K562 (cell line): ENCODE results near the gene MT1M. TPM values are rescaled to one million over a fixed set of nuclear protein-coding genes. Genes with fewer than 3 reads are reported as not detected.
"Not testable (repeated sequence)": the region's sequence is repeated elsewhere in the genome, so short reads cannot be mapped to it uniquely, and the experiment has no call there.

Experiments used
- ATAC-seq: fragments of 200-7000 bp; cut with Tn5 transposase; 3 replicates; pipeline ENCODE4 v1.9.1; 2020; ENCODE audit warnings: moderate library complexity
- BruUV-seq: library from RNA; stranded (reverse); fragments of 400-500 nt; replicated peaks from 2 replicates; lab custom pipeline; 2021; lab: Mats Ljungman, UMichigan
- CTCF ChIA-PET: fragments of 300-600 bp; formaldehyde crosslinking; extraction: SDS; loops from one replicate; lab custom pipeline; 2021; ENCODE audit warnings: low intra/inter-chr PET ratio; lab: Yijun Ruan, JAX
- POLR2A ChIA-PET: fragments of 300-600, 350-650 bp; sonication (Branson Sonifier 250); formaldehyde crosslinking; extraction: SDS; loops from one replicate; lab custom pipeline; 2021; ENCODE audit warnings: antibody characterized with exemption, inconsistent platforms; lab: Yijun Ruan, JAX
- DNase-seq, 4 experiments: peaks; one replicate each; pipeline versions ENCODE4 v3.0.0 to v3.0.0-alpha.2; 2011 to 2018; ENCODE audit warnings: low spot score in 3 of 4, mixed read lengths in 3 of 4; ENCODE audit errors: extremely low read depth in 1 of 4
- FAIRE-seq: peaks from 2 replicates; lab custom pipeline; 2011; peaks lifted over from hg19 to GRCh38; lab: Jason Lieb, UNC
- H2AFZ ChIP-seq: 2 replicates; pipeline ENCODE4 v1.6.0; 2011; ENCODE audit warnings: low read depth, low read length, control low read depth, inconsistent platforms
- H3K27ac ChIP-seq: fragments of 200-600 bp; 3 replicates; pipeline ENCODE4 v1.8.0; 2011; ENCODE audit warnings: low read depth, mild to moderate bottlenecking, control low read depth, inconsistent platforms, low read length, moderate library complexity, mixed read lengths; ENCODE audit errors: extremely low read depth
- H3K27me3 ChIP-seq, 2 experiments: fragments of 300-600 bp in 1 of 2; 2 replicates in 1 of 2; 3 replicates in 1 of 2; pipeline versions ENCODE4 v1.6.0 to v1.8.0; 2011; ENCODE audit warnings: inconsistent platforms in 2 of 2, low read length in 2 of 2, mild to moderate bottlenecking in 1 of 2, mixed read lengths in 1 of 2, moderate library complexity in 1 of 2; ENCODE audit not compliant: control insufficient read depth in 2 of 2, insufficient read depth in 2 of 2
- H3K36me3 ChIP-seq: fragments of 300-600 bp; 3 replicates; pipeline ENCODE4 v1.8.0; 2011; ENCODE audit warnings: mild to moderate bottlenecking, low read length, inconsistent platforms; ENCODE audit not compliant: control insufficient read depth, insufficient read depth
- H3K4me1 ChIP-seq, 2 experiments: fragments of 200-600 bp in 1 of 2; replicated peaks in 1 of 2; 2 replicates in 1 of 2; 3 replicates in 1 of 2; pipeline versions ENCODE4 v1.5.1 to v1.8.0; 2011; ENCODE audit warnings: inconsistent platforms in 2 of 2, low read length in 2 of 2, mild to moderate bottlenecking in 1 of 2, mixed read lengths in 1 of 2, moderate library complexity in 1 of 2; ENCODE audit not compliant: control insufficient read depth in 2 of 2, insufficient read depth in 2 of 2
- H3K4me2 ChIP-seq: 2 replicates; pipeline ENCODE4 v1.6.1; 2011; ENCODE audit warnings: low read length, control low read depth, inconsistent platforms, mixed read lengths; ENCODE audit not compliant: insufficient read depth
- H3K4me3 ChIP-seq: fragments of 200-600 bp; sonication (generic), shearing (Covaris generic); 2 replicates; pipeline ENCODE4 v1.5.1; 2016; ENCODE audit warnings: control low read depth, inconsistent platforms
- H3K79me2 ChIP-seq: fragments of 200-600 bp; 3 replicates; pipeline ENCODE4 v1.8.0; 2011; ENCODE audit warnings: low read length, inconsistent platforms; ENCODE audit not compliant: control insufficient read depth, insufficient read depth
- H3K9ac ChIP-seq, 2 experiments: 2 replicates each; pipeline versions ENCODE4 v1.6.0 to v1.6.1; 2011; ENCODE audit warnings: low read depth in 2 of 2, low read length in 2 of 2, control low read depth in 1 of 2, inconsistent platforms in 1 of 2, mild to moderate bottlenecking in 1 of 2, mixed read lengths in 1 of 2; ENCODE audit not compliant: insufficient read depth in 1 of 2
- H3K9me1 ChIP-seq: one replicate; pipeline ENCODE4 v1.6.0; 2011; ENCODE audit warnings: inconsistent platforms, mild to moderate bottlenecking, low read length, moderate library complexity; ENCODE audit not compliant: control insufficient read depth, insufficient read depth
- H3K9me3 ChIP-seq: replicated peaks from 2 replicates; pipeline ENCODE4 v1.5.1; 2011; ENCODE audit warnings: low read depth, low read length, inconsistent platforms; ENCODE audit not compliant: control insufficient read depth, insufficient read depth
- H4K20me1 ChIP-seq: replicated peaks from 2 replicates; pipeline ENCODE4 v1.6.1; 2011; ENCODE audit warnings: low read length, inconsistent platforms, mixed read lengths; ENCODE audit not compliant: control insufficient read depth, insufficient read depth
- ELF1 ChIP-seq: fragments of 200-800 bp; sonication (Bioruptor generic); IDR thresholded peaks from 2 replicates; pipeline ENCODE4 v1.6.1; 2016; ENCODE audit warnings: missing genetic modification characterization, missing compliant biosample characterization
- PTTG1 ChIP-seq: fragments of 450-650 bp; IDR thresholded peaks from 2 replicates; pipeline ENCODE4 v1.6.1; 2016; ENCODE audit warnings: low read depth, mild to moderate bottlenecking, missing genetic modification characterization, missing compliant biosample characterization
- WGBS: fragments of 100-300 bp; shearing (Covaris generic); methylation state at CpG from one replicate; pipeline ENCODE4 v1.1.6; 2016; ENCODE audit warnings: low coverage, mixed read lengths; ENCODE audit not compliant: insufficient coverage; ENCODE audit errors: missing lambda C conversion rate; 5-methylcytosine and 5-hydroxymethylcytosine counted together
- in situ Hi-C: fragments of 300-500 bp; cut with MboI; formaldehyde crosslinking; loops from 4 replicates; pipeline ENCODE4 v1.15.0; 2018; ENCODE audit warnings: inconsistent platforms, mixed read lengths
- intact Hi-C: fragments of 100-400 bp; cut with micrococcal nuclease; formaldehyde crosslinking; loops from 2 replicates; pipeline ENCODE4 v1.14.2; 2022
- polyA plus RNA-seq, 8 experiments: library from polyadenylated mRNA; depleted of rRNA in 4 of 8; stranded (reverse) in 5 of 8; unstranded in 3 of 8; fragments of >200 nt; fragmentation: Nextera tagmentation in 2 of 8; fragmentation: Illumina TruSeq in 1 of 8; extraction: Ambion mirVana in 2 of 8; extraction: Trizol in 1 of 8; gene quantifications; 2 replicates each; pipeline versions ENCODE4 v1.2.1 to v1.2.3, GENCODE V29; 2011 to 2014; ENCODE audit warnings: inconsistent platforms in 1 of 8, missing spikeins in 1 of 8
- total RNA-seq, 7 experiments: library from RNA; depleted of rRNA in 6 of 7; stranded (reverse); fragments of >200 nt in 6 of 7; fragmentation: Illumina TruSeq in 2 of 7; extraction: Trizol in 2 of 7; gene quantifications; 2 replicates each; pipeline versions ENCODE4 v1.2.1 to v1.2.3, GENCODE V29; 2011 to 2021; ENCODE audit warnings: low replicate concordance in 1 of 7

MT1M gene
- total and polyA plus RNA-seq, 9 of the 15 experiments (the other 6 are each of a cell fraction or from before 2014, with no cell fraction given), result not detected

GRCh38 chr16:56632156-56632847, at the start of gene MT1M (continued):
- no peak for TF ChIP-seq ELF1 (tag)
- no peak for TF ChIP-seq PTTG1 (tag)

- H3K9me3 ChIP-seq, H3K9ac ChIP-seq, H3K4me2 ChIP-seq, intact Hi-C loops, H3K36me3 ChIP-seq, ATAC-seq, CTCF ChIA-PET, H3K9me1 ChIP-seq, H2AFZ ChIP-seq, H3K27ac ChIP-seq, H3K79me2 ChIP-seq, BruUV-seq, DNase-seq, H3K4me1 ChIP-seq, H4K20me1 ChIP-seq, H3K4me3 ChIP-seq, FAIRE-seq: not testable (repeated sequence)
- in situ Hi-C loops, result loop anchor here (10.0 kb wide), 1 partner anchor 282 kb away; the partner anchor contains the start of gene SLC12A3
- POLR2A ChIA-PET, result interaction anchor here (0.7 kb wide), 1 partner anchor 92 kb away, joined by 3 read pairs; no protein-coding TSS in a partner anchor
- H3K27me3 ChIP-seq, result peaks cover 22 to 44% of the 10 kb centered on the region in 2 experiments
- 26% methylated on average over 2 of the region's 2 CpGs for WGBS
Observed at GRCh38 chr16:56582911-56583310, 49.5 kb upstream of the MT1M start.
